ENCODE data around the gene PRKAR1A.

Gene PRKAR1A

GRCh38 chr17:68587026-68587425 lies 74.8 kb downstream of the PRKAR1A start:
- H3K4me3 ChIP-seq (ENCODE audit: low read depth, low read length): no peak overlapping the region
- no peaks in the 10 kb centered on the region for H3K36me3 ChIP-seq (ENCODE audit: control insufficient read depth in 2 of 2, insufficient read depth in 1 of 2, low read length in 2 of 2)
- H3K27ac ChIP-seq (ENCODE audit: extremely low read depth, low read depth, low read length): no peak overlapping the region
- ChIA-PET POLR2A (no interaction called here), CTCF (interaction anchor here (0.6 kb wide), 1 partner anchor 725 kb away, joined by 3 read pairs; no protein-coding TSS in a partner anchor)
- H3K9me3 ChIP-seq (ENCODE audit: control insufficient read depth, insufficient read depth, low read depth, low read length): no peaks in the 10 kb centered on the region
- no peak for TF ChIP-seq ZNF529 (tag by site-specific recombination; IDR thresholded peaks at IDR 0.05; ENCODE audit: insufficient replicate concordance)
- no peak for TF ChIP-seq RBAK (tag by site-specific recombination; IDR thresholded peaks at IDR 0.05)
- no peak for TF ChIP-seq ZNF571 (tag by site-specific recombination; IDR thresholded peaks at IDR 0.05)
- TF ChIP-seq ZSCAN16 (tag by site-specific recombination; IDR thresholded peaks at IDR 0.05): no peak
- TF ChIP-seq, protein P1, sequence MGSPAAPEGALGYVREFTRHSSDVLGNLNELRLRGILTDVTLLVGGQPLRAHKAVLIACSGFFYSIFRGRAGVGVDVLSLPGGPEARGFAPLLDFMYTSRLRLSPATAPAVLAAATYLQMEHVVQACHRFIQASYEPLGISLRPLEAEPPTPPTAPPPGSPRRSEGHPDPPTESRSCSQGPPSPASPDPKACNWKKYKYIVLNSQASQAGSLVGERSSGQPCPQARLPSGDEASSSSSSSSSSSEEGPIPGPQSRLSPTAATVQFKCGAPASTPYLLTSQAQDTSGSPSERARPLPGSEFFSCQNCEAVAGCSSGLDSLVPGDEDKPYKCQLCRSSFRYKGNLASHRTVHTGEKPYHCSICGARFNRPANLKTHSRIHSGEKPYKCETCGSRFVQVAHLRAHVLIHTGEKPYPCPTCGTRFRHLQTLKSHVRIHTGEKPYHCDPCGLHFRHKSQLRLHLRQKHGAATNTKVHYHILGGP (tag by site-specific recombination; IDR thresholded peaks at IDR 0.05): no peak
- no peak for TF ChIP-seq ZNF354C (tag by site-specific recombination; IDR thresholded peaks at IDR 0.05; ENCODE audit: borderline replicate concordance, low read depth)
- TF ChIP-seq ZNF658 (tag by site-specific recombination; IDR thresholded peaks at IDR 0.05): no peak
- no peak for TF ChIP-seq ZNF510 (tag by site-specific recombination; IDR thresholded peaks at IDR 0.05; ENCODE audit: insufficient replicate concordance)
- TF ChIP-seq ZNF280D (tag by site-specific recombination; IDR thresholded peaks at IDR 0.05): no peak
- TF ChIP-seq PRDM6 (tag by site-specific recombination; IDR thresholded peaks at IDR 0.05): no peak
- TF ChIP-seq, protein P2, sequence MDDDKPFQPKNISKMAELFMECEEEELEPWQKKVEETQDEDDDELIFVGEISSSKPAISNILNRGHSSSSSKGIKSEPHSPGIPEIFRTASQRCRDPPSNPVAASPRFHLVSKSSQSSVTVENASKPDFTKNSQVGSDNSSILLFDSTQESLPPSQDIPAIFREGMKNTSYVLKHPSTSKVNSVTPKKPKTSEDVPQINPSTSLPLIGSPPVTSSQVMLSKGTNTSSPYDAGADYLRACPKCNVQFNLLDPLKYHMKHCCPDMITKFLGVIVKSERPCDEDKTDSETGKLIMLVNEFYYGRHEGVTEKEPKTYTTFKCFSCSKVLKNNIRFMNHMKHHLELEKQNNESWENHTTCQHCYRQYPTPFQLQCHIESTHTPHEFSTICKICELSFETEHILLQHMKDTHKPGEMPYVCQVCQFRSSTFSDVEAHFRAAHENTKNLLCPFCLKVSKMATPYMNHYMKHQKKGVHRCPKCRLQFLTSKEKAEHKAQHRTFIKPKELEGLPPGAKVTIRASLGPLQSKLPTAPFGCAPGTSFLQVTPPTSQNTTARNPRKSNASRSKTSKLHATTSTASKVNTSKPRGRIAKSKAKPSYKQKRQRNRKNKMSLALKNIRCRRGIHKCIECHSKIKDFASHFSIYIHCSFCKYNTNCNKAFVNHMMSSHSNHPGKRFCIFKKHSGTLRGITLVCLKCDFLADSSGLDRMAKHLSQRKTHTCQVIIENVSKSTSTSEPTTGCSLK (tag by site-specific recombination; IDR thresholded peaks at IDR 0.05): no peak
- TF ChIP-seq SP3 (tag by site-specific recombination; IDR thresholded peaks at IDR 0.05): no peak
- no peak for TF ChIP-seq GLIS2 (tag by site-specific recombination; IDR thresholded peaks at IDR 0.05)
- TF ChIP-seq ZNF830 (tag by site-specific recombination; IDR thresholded peaks at IDR 0.05; ENCODE audit: low read depth): no peak
- TF ChIP-seq ZNF175 (tag by site-specific recombination; IDR thresholded peaks at IDR 0.05): no peak
- TF ChIP-seq KLF1 (tag by site-specific recombination; IDR thresholded peaks at IDR 0.05): no peak
- TF ChIP-seq YY2 (tag by site-specific recombination; IDR thresholded peaks at IDR 0.05): no peak
- no peaks in the 10 kb centered on the region; the same call in 1 of the 2 replicates for H3K4me1 ChIP-seq (ENCODE audit: control insufficient read depth, insufficient read depth, low read length)

DNA sequence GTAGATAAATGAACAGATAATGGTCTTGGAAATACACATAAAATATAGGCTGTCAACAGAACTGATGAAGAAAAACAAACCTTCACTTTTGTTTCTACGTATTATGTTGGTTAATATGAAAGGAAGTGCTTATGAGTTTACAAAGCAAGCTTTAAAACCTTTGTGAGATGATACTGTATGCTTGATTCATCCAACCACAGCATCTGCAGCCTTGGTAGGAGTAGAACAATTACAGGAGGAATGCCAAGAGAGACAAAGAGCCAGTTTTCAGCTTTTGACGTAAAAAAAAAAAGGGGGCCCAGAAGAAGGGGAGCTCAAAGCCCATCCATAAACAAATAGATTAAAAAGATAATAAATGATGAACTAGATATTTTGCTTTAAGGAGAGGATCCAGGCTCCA lies 75.6 kb downstream of the PRKAR1A start:
- no peaks in the 10 kb centered on the region for H3K36me3 ChIP-seq (ENCODE audit: control insufficient read depth in 2 of 2, insufficient read depth in 1 of 2, low read length in 2 of 2)
- H3K27ac ChIP-seq (ENCODE audit: extremely low read depth, low read depth, low read length): no peak overlapping the region
- H3K4me3 ChIP-seq (ENCODE audit: low read depth, low read length): no peak overlapping the region
- H3K4me1 ChIP-seq (ENCODE audit: control insufficient read depth, insufficient read depth, low read length): peaks cover 3% of the 10 kb centered on the region
- ChIA-PET POLR2A (no interaction called here), CTCF (no interaction called here)
- H3K9me3 ChIP-seq (ENCODE audit: control insufficient read depth, insufficient read depth, low read depth, low read length): no peaks in the 10 kb centered on the region
- no peak for TF ChIP-seq BCL11B (tag by site-specific recombination; IDR thresholded peaks at IDR 0.05; ENCODE audit: low read depth)
- no peak for TF ChIP-seq ZNF571 (tag by site-specific recombination; IDR thresholded peaks at IDR 0.05)
- no peak for TF ChIP-seq REST (tag by site-specific recombination; IDR thresholded peaks at IDR 0.05)
- no peak for TF ChIP-seq ZNF544 (tag by site-specific recombination; IDR thresholded peaks at IDR 0.05)
- TF ChIP-seq MZF1 (tag by site-specific recombination; IDR thresholded peaks at IDR 0.05; ENCODE audit: borderline replicate concordance): no peak
- TF ChIP-seq GLI2 (tag by site-specific recombination; IDR thresholded peaks at IDR 0.05; ENCODE audit: borderline replicate concordance, low read depth): no peak
- TF ChIP-seq SETDB1 (IDR thresholded peaks at IDR 0.05; ENCODE audit: insufficient read length, low read length): no peak
- TF ChIP-seq ZNF404 (tag by site-specific recombination; IDR thresholded peaks at IDR 0.05): no peak
- no peak for TF ChIP-seq ZNF266 (tag by site-specific recombination; IDR thresholded peaks at IDR 0.05; ENCODE audit: low read depth)

All from HEK293 (cell line).